GM21447 (cell line): ENCODE results near the gene SLC25A15.

Experiments
- ATAC-seq: cut with Tn5 transposase; IDR thresholded peaks from one replicate; pipeline ENCODE4 v1.9.1; 2021; ENCODE audit not compliant: unreplicated experiment

SLC25A15 gene

GRCh38 chr13:40789275-40790153 lies at the start of gene SLC25A15:
TSS of gene SLC25A15 (plus strand) at chr13:40789611. CDS start at chr13:40793227, 3,616 bp downstream.
- ATAC-seq = peak; percentile 77

GRCh38 chr13:40749327-40749726 lies 40.1 kb upstream of the SLC25A15 start:
- ATAC-seq = no peak

- ATAC-seq = no peak
Observed at GRCh38 chr13:40755082-40755700, 34.2 kb upstream of the SLC25A15 start.

- ATAC-seq = peak; percentile 52
Observed at GRCh38 chr13:40756042-40756441, 33.4 kb upstream of the SLC25A15 start.

GRCh38 chr13:40758811-40759210 lies 30.6 kb upstream of the SLC25A15 start:
- ATAC-seq = peak; percentile 41

- ATAC-seq = no peak
Observed at GRCh38 chr13:40762849-40763248, 26.6 kb upstream of the SLC25A15 start.

- ATAC-seq = no peak
Observed at GRCh38 chr13:40764587-40765403, 24.6 kb upstream of the SLC25A15 start.

GRCh38 chr13:40765602-40766001 lies 23.8 kb upstream of the SLC25A15 start:
- no peak for ATAC-seq

GRCh38 chr13:40769970-40770369 lies 19.4 kb upstream of the SLC25A15 start:
- no peak for ATAC-seq

GRCh38 chr13:40770609-40770933 lies 18.8 kb upstream of the SLC25A15 start:
- no peak for ATAC-seq

- peak; percentile 96 for ATAC-seq
Observed at GRCh38 chr13:40770934-40771618, 18.3 kb upstream of the SLC25A15 start, which contains the start of gene MRPS31. TSS of gene MRPS31 (minus strand) at chr13:40771190. CDS start at chr13:40771136, 54 bp downstream.

- no peak for ATAC-seq
Observed at GRCh38 chr13:40772765-40773473, 16.5 kb upstream of the SLC25A15 start.

GRCh38 chr13:40774672-40775071 lies 14.7 kb upstream of the SLC25A15 start:
- no peak for ATAC-seq

- ATAC-seq = no peak
Observed at GRCh38 chr13:40776232-40776631, 13.2 kb upstream of the SLC25A15 start.

- ATAC-seq = peak; percentile 67
Observed at GRCh38 chr13:40776681-40777165, 12.7 kb upstream of the SLC25A15 start.

GRCh38 chr13:40777166-40777808 lies 12.1 kb upstream of the SLC25A15 start:
- ATAC-seq = peak; percentile 75

GRCh38 chr13:40777809-40778175 lies 11.6 kb upstream of the SLC25A15 start:
- no peak for ATAC-seq

GRCh38 chr13:40779049-40779448 lies 10.4 kb upstream of the SLC25A15 start:
- no peak for ATAC-seq

- no peak for ATAC-seq
Observed at GRCh38 chr13:40779796-40780285, 9.6 kb upstream of the SLC25A15 start.
